HCT116 (cell line): ENCODE results near the gene RAB3GAP2.

Experiments used
- CEBPB ChIP-seq: IDR thresholded peaks from 2 replicates; pipeline ENCODE4 v1.6.1; 2012; ENCODE audit warnings: low read depth
- CTCF ChIP-seq, 3 experiments: fragments of 200-600 bp in 1 of 3; sonication (generic) in 1 of 3; IDR thresholded peaks in 2 of 3; conservative IDR thresholded peaks in 1 of 3; 2 replicates each; pipeline ENCODE4 v1.5.1; 2012 to 2017; ENCODE audit warnings: low read depth in 2 of 3, low read length in 2 of 3, antibody characterized with exemption in 1 of 3, borderline replicate concordance in 1 of 3, control low read depth in 1 of 3, mild to moderate bottlenecking in 1 of 3, mixed read lengths in 1 of 3, mixed run types in 1 of 3, moderate library complexity in 1 of 3; ENCODE audit not compliant: insufficient read depth in 1 of 3
- ELF1 ChIP-seq: IDR thresholded peaks from 2 replicates; pipeline ENCODE4 v1.6.1; 2012; ENCODE audit warnings: low read depth, borderline replicate concordance
- EZH2 ChIP-seq: fragments of 200-600 bp; sonication (generic); IDR thresholded peaks from 2 replicates; pipeline ENCODE4 v1.6.1; 2017; ENCODE audit warnings: antibody characterized with exemption, mixed run types
- POLR2A ChIP-seq: IDR thresholded peaks from 2 replicates; pipeline ENCODE4 v1.7.0; 2011; ENCODE audit warnings: borderline replicate concordance; ENCODE audit not compliant: insufficient read depth, insufficient read length; ENCODE audit errors: extremely low read depth
- POLR2AphosphoS5 ChIP-seq: IDR thresholded peaks from 2 replicates; pipeline ENCODE4 v1.6.1; 2011; ENCODE audit warnings: mild to moderate bottlenecking, low read depth, low read length, moderate library complexity
- RAD21 ChIP-seq: IDR thresholded peaks from 2 replicates; pipeline ENCODE4 v1.6.1; 2012; ENCODE audit warnings: low read depth, mild to moderate bottlenecking
- SIN3A ChIP-seq: IDR thresholded peaks from 2 replicates; pipeline ENCODE4 v1.6.1; 2012; ENCODE audit warnings: low read depth
- ZNF274 ChIP-seq: fragments of 200-500 bp; sonication (Bioruptor generic); IDR thresholded peaks from 2 replicates; pipeline ENCODE4 v1.6.1; 2014; ENCODE audit warnings: mild to moderate bottlenecking, low read depth, low read length, inconsistent platforms

- TF ChIP-seq CTCF (IDR thresholded peaks at IDR 0.05 in 2 of 3, conservative IDR thresholded peaks at IDR 0.05 in 1 of 3; ENCODE audit: borderline replicate concordance in 1 of 3, insufficient read depth in 1 of 3, low read depth in 2 of 3, low read length in 2 of 3): no peak
- TF ChIP-seq POLR2A: no peak
- TF ChIP-seq CEBPB: no peak
- TF ChIP-seq SIN3A: no peak
- TF ChIP-seq ZNF274: no peak
- no peak for TF ChIP-seq ELF1
- no peak for TF ChIP-seq POLR2AphosphoS5
- TF ChIP-seq RAD21: no peak
- TF ChIP-seq EZH2: no peak
Measured at GRCh38 chr1:220235462-220235861, 36.8 kb downstream of the RAB3GAP2 start.
